HG02885 (cell line): ENCODE measurements around the gene NEURL1B.
"Not testable (repeated sequence)": the region's sequence is repeated elsewhere in the genome, so short reads cannot be mapped to it uniquely, and the experiment has no call there.

ENCODE experiments used
- ATAC-seq: cut with Tn5 transposase; IDR thresholded peaks from one replicate; pipeline ENCODE4 v1.9.1; 2021; ENCODE audit warnings: mild to moderate bottlenecking; ENCODE audit not compliant: unreplicated experiment, poor library complexity

NEURL1B gene

DNA sequence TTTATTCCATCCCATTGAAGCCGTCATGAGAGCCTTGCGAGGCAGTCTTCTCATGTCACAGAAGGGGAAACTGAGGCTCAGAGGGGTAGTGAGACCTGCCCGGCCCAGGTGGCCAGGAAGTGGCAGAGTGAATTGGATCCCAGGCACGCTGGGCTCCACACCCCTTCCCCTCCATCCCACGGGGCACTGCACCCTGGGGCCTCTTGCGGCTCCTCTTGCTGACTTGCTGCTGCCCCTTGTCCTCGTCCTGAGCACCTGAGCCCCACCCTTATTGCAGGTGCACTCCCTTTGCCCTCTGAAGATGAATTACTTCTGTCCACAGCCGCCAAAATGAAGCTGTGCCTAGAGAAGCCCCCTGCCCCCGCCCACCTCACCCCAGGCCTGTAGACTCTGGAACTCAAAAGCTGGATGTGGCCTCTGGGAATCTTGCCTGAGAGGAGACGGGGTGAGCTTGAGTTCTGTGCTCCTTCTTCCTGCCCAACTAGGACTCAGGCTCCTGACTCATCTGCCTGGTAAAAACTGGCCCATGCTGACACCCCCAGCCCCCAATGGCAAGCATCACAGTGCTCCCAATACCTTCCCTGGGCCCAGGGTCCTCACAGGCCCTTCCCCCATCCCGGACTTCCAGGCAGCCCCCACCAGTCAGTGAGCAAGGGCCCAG lies 6.4 kb downstream of the NEURL1B start:
- no peak for ATAC-seq

- ATAC-seq = no peak
Measured at GRCh38 chr5:172648013-172648381, 6.9 kb downstream of the NEURL1B start.

- no peak for ATAC-seq
Measured at GRCh38 chr5:172648755-172649154, 7.7 kb downstream of the NEURL1B start.

DNA sequence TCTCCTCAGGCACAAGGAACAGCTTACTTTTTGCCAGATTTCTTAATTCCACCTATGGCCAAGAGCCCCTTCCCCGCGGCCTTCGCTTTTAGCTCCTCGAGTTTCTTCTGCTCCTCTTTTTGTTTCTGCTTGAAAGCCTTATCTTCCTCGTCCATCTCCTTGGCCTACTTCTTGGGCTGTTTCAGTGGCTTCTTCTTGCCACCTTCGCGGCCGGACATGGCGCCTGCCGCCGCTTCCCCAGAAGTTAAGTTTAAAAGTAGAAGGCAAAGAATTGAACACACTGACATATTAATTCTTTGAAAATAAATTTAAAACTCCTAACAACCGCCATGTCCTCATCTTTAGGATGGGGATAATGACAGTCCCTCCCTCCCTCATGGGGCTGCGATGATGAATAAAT lies 15.4 kb downstream of the NEURL1B start:
- not testable (repeated sequence) for ATAC-seq

GRCh38 chr5:172657524-172658233 lies 16.6 kb downstream of the NEURL1B start:
- not testable (repeated sequence) for ATAC-seq

GRCh38 chr5:172658391-172658790 lies 17.3 kb downstream of the NEURL1B start:
- ATAC-seq = no peak

DNA sequence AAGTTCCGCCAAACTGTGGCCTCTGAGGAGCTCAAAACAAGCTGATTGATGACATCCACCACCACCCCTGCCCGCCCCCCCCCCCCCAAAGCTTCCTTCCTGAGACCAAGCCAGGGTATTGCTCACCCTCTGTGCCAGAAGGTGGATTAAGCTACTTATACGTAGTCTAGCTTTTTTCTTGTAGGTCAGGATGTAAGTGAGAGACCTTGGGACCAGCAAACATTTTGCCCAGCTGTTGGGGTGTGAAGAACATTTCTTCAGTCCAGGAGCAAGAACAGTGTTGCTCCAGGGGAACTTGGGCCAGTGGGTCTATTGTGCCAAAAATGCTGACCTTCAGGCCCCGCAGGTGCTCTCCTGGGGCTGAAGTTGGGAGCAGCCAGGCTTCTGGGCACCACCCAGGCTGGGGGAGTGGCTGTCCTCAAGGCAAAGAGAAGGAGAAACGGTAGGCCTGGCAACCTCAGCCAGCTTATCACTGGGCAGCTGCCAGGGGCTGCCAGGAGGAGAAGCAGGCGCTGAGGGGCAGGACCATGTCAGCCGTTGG lies 18.0 kb downstream of the NEURL1B start:
- no peak for ATAC-seq

DNA sequence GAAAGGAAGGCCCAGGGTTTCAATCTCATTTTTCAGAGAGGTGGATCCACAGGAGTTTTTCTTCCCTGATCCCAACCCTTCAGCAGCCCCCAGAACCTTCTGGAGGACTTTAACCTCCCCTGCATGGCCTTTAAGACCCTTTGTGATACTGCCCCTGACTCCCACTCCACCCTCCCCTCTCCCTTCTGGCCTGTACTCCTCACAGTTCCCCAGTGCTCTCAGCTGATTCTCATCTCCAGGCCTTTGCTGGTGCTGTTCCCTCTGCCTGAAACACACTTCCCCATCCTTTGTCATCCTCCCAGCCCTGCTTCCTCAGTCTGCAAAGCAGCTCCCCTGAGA lies 18.5 kb downstream of the NEURL1B start:
- ATAC-seq = no peak

- ATAC-seq = no peak
Measured at GRCh38 chr5:172659909-172660628, 19.0 kb downstream of the NEURL1B start.

- no peak for ATAC-seq
Measured at GRCh38 chr5:172660974-172661373, 19.9 kb downstream of the NEURL1B start.

DNA sequence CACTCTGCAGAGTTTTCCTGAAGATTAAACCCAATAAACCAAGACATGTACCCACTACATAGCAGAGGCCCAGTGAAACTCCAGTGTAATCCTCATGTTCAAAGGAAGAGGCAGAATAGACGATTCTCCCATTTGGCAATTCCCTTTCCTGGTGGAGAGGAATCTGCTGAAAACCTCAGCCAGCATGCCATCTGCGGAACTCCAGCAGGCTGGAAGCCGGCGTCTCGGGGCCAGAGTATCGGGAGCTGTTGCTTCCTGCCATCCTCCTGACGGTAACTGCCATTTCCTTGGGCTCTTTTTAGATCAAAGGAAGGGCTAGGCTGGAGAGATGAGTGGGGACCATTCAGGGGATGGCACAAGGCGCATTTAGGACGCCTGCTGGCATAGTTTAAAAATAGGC lies 20.5 kb downstream of the NEURL1B start:
- no peak for ATAC-seq

DNA sequence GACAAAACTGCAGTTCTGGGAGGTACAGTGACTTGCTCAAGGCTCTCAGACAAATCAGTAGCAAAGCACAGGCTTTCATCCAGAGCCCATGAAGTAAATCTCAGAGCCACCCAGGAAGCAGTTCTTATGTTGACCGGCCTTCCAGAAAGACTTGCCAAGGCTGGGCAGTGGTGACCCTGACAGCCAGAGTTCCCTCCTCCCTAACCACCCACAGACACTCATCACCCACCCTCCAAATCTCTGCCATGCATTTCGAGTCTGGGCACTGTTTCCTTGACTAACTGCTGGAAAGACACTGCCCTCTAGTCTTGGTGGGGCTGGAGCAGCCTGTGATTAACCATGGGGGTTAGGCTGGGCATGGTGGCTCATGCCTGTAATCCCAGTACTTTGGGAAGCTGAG lies 21.5 kb downstream of the NEURL1B start:
- no peak for ATAC-seq

DNA sequence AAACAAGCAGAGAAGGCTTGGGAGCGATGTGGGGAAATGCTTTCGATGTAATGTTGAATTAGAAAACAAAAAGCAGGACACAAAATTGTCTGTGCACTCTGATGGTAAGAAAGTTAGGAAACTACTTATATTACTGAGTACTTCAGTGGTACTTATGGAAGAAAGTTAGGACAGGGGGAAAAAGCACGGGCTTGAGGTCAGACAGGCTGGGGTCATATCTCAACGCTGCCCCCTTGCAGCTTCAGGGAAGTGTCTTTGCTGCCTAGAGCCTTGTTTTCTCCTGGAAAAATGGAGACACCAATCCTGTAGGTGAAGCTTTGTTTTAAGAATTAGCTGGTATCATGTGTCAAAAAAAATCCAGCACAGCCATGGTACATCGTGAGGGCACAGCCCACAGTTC lies 23.0 kb downstream of the NEURL1B start:
- no peak for ATAC-seq

- ATAC-seq = no peak
Measured at GRCh38 chr5:172664681-172665541, 23.8 kb downstream of the NEURL1B start.

DNA sequence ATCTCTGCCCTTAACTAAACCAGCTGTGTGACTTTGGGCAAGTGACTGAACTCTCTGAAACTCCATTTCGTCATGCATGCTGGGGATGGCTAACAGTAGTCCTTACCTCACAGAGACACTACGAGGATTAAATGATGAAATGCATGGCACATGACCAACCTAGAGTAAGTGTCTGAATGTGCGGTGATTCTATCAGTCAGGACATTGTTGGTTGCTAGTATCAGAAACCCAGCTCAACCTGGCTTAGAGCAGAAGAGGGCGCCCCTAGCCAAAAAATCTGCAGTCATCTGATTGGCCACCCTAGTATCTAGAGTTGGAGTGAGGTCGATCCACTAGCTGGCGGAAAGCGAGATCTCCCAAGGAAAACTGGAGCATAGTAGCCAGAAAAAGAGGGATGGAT lies 25.2 kb downstream of the NEURL1B start:
- ATAC-seq = no peak

GRCh38 chr5:172667786-172668593 lies 26.9 kb downstream of the NEURL1B start:
- no peak for ATAC-seq

- no peak for ATAC-seq
Measured at GRCh38 chr5:172668594-172669071, 27.6 kb downstream of the NEURL1B start.

DNA sequence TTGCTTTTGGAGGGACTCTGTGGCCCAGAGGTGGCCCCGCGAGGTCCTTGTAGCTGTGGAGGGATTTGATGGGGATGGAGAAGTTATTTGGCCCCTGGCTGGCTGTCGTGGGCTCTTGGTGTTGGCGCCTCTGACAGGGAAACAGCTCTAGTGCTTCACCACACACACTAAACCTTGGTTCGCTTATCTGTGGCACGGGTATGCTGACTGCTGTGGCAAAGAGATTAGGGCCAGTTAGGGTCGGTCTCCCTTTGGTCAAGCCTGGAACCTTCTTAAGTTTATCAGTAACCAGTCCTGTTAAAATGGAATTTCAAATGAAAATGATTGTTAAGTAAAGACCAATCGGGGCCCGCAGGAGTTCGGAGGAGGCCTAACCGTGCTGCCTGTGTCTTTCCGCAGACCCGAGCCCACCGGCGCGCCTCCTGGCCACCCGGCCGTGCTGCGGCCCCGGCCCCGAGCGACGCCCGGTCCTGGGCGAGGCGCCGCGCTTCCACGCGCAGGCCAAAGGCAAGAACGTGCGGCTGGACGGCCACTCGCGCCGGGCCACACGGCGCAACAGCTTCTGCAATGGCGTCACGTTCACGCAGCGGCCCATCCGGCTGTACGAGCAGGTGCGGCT lies 28.4 kb downstream of the NEURL1B start:
- ATAC-seq = no peak

DNA sequence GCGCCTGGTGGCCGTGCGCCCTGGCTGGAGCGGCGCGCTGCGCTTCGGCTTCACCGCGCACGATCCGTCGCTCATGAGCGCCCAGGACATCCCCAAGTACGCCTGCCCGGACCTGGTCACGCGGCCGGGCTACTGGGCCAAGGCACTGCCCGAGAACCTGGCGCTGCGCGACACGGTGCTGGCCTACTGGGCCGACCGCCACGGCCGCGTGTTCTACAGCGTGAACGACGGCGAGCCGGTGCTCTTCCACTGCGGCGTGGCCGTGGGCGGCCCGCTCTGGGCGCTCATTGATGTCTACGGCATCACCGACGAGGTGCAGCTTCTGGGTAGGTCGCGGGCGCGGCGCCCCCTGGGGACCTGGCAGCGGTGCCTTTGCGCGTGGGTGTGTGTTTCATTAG lies 28.9 kb downstream of the NEURL1B start:
- no peak for ATAC-seq
